Transverse colon (tissue), 3 donors: Measurements from ENCODE around the gene NUAK2.

Experiments
- CTCF ChIP-seq, 5 experiments: fragments of 200-600 bp in 3 of 5; fragments of 450-650 bp in 2 of 5; sonication (generic) in 3 of 5; IDR thresholded peaks; 1 replicate in 2 of 5; 2 replicates in 3 of 5; pipeline ENCODE4 v1.5.1; 2016 to 2017; ENCODE audit warnings: antibody characterized with exemption in 5 of 5, inconsistent platforms in 3 of 5, mild to moderate bottlenecking in 2 of 5, moderate library complexity in 1 of 5
- EP300 ChIP-seq: sonication (generic); formaldehyde crosslinking; IDR thresholded peaks from one replicate; pipeline ENCODE4 v1.6.1; 2017; ENCODE audit warnings: antibody characterized with exemption, low read depth
- POLR2A ChIP-seq: fragments of 450-650 bp; IDR thresholded peaks from one replicate; pipeline ENCODE4 v1.6.1; 2016; ENCODE audit warnings: antibody characterized with exemption, mild to moderate bottlenecking, moderate library complexity

- TF ChIP-seq CTCF (IDR thresholded peaks at IDR 0.05) (no peak), POLR2A (no peak), EP300 (no peak)
These were observed 10.4 kb downstream of the NUAK2 start for GRCh38 chr1:205310976-205311704.
